Muscle of arm (tissue), 12 donors: ENCODE data around the gene PROZ. TPM values are rescaled to one million over a fixed set of nuclear protein-coding genes. Genes with fewer than 3 reads are reported as not detected.
"Not testable (repeated sequence)": the region's sequence is repeated elsewhere in the genome, so short reads cannot be mapped to it uniquely, and the experiment has no call there.

Source experiments
- DNase-seq: peaks from one replicate; pipeline ENCODE4 v3.0.0-alpha.2; 2013
- polyA plus RNA-seq, 12 donors: library from polyadenylated mRNA; unstranded; fragments of 120-200 nt; gene quantifications; one replicate each; pipeline ENCODE4 v1.2.1, GENCODE V29; 2013; ENCODE audit not compliant: insufficient read length in 12 of 12

Gene PROZ
- polyA plus RNA-seq, 12 donors, result 0.11 to 0.37 (median 0.12) TPM; not detected in 8

DNA sequence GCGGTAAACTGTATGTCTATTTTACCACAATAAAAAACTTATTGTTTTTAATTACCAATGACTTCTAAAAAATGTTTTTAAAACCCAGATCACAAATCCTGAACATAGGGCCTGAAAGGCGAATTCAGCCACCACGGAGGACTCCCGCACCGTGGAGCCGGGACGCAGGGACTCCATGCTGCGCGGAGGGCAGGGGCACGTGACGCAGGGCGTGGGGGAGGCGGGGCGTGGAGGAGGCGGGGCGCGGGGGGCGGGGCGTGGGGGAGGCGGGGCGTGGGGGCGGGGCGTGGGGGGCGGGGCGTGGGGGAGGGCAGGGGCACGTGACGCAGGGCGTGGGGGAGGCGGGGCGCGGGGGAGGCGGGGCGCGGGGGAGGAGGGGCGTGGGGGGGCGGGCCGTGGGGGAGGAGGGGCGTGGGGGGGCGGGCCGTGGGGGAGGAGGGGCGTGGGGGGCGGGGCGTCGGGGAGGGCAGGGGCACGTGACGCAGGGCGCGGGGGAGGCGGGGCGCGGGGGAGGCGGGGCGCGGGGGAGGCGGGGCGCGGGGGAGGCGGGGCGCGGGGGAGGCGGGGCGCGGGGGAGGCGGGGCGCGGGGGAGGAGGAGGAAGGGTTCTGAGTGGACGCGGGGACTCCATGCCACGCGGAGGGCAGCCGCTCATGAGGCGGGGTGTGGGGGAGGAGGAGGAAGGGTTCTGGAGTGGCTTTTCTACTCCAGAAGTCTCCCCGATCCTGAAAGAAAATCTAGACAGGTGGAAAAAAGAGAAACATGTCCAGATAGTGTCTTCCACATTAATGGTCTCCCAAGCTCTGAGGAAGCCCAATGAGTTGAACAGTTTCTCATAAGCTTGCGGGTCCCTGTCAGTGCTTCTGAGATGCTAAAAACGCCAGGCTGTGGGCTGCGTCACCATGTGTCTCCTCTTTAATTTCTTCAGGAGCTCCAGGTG is 4.4 kb upstream of the PROZ start:
- DNase-seq, result peak; percentile 71

DNA sequence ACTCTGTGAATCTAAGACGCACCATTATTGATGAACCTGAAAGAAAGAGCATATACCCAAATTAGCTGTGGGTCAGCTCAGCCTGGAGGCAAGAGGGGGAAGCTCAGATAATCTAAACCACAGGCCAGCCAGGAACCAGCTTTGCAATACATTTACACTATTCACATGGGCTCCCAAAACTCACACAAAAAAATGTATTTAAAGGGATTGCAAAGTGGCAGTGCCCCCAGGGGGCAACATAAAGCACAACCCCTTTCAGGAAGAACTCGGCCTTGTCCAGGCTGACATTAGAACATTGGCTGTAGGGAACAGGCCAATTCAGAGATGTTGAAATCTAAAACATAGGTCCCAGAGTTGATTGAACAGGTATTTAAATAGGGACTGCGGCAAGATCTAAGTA is 3.2 kb upstream of the PROZ start:
- no peak for DNase-seq

DNA sequence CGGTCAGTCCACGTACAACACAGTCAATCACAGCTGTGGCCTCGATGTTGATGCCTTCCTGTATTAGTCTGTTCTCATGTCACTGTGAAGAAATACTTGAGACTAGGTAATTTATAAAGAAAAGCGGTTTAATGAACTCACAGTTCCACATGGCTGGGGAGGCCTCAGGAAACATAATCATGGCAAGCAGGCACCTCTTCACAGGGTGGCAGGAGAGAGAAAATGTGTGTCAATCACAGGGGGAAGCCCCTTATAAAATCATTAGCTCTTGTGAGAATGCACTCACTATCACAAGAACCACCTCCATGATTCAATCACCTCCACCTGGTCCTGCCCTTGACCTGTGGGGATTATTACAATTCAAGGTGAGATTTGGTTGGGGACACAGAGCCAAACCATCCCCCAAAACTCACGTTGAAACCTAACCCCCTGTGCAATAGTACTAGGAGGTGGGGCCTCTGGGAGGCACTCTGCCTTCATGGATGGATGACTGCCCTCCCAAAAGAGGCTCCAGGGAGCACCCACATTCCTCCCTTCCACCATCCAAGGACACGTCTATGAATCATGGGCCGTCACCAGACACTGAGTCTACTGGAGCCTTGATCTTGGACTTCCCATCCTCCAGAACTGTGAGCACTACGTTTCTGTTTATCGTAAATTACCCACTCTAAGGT is 2.3 kb upstream of the PROZ start:
- DNase-seq, result no peak

DNA sequence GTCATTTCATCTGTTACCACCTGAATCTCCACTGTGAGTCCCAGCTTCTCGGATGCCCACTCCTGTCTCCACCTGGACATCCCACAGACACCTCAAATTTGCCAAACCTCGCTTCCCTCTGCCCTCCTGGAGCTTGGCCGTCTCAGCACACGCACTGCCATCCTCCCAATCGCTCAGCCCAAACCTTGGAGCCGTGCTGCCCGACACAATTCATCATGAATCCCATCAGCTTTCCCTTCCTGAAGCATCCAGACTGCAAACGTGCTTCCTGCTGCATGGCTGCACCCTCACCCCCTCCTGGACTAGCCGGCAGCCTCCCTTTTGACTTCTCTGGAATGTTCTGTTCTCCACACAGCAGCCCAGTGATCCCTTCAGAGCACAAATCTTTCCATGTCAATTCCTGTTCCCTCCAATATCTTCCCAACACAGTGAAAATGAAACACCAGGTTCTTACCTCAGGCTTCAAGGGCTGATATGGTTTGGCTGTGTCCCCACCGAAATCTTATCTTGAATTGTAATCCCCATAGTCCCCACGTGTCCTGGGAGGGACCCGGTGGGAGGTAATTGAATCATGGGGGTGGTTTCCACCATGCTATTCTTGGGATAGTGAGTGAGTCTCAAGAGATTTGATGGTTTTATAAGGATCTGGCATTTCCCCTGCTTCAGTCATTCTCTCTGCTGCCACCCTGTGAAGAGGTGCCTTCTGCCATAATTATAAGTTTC is 1.1 kb upstream of the PROZ start:
- no peak for DNase-seq

DNA sequence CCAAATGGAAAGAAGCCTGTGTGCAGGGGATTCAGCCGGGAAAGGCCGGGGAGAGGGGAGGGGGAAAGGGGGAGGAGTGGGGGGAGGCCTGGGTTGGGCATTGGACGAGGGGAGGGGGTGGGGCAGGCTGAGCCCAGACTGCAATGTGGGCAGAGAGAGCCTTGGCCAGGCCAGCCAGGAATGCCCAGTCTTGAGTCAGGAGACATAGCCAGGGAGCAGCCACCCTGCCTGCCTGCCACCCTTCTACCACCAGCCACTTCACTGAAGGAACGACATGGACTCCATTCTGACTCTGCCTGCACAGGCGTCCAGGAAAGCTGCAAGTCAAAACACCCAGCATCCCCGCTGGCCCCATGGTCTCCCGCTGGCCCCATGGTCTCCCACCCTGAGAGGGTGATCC is 498 bp downstream of the PROZ start:
- no peak for DNase-seq

DNA sequence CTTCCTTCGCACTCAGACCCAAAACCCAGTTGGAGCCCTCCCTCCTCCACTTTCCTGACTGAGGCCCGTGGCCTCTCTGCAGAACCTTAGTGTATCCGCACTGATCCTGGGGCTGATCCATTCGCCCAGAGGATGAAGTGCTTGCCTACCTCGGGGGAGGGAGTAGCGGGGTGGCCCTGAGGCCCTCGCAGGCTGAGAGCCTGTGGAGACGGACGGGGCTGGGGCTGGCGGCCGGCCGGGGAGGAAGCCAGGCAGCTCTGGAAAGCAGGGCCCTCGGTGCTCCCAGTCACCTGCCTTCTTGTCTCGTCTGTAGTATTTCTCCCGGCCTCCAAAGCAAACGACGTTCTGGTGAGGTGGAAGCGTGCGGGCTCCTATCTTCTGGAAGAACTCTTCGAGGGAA is 1.3 kb downstream of the PROZ start:
- DNase-seq, result no peak

DNA sequence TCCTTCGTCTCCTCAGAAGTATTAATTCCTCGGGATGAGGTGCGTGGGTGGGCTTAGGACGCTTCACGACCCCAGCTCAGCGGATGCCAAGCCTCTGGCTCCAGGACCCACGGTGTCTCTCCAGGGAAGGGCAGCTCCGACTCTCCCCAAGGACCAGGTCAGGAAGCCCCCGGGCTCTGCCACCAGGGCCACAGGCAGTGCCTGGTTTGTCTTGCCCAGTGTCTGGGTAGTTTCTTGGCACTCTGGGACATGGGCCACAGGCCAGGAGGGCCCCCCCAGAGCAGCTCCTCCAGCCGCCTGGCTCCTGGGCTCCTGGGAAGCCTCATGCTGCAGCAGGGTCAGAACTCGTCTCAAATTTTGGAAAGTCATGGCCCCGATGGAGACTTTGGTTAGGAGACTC is 2.5 kb downstream of the PROZ start:
- no peak for DNase-seq

DNA sequence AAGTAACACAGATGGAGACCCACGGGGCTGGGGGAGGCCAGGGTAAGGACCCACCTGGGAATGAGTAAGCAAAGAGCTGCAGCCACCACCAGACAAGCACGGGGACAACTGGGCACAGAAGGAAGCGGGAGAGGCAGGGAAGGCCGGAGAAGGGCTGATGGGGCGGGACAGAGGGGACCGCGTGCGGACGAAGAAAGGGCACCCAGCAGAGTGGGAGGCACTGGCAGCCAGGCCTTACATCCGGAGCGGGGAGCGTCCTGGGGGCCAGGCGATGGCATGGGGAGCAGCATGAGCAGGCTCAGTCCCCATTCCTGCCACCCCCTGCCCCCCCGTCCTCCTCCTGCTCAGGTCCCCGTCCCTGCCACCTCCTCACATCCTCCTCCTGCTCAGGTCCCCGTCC is 3.0 kb downstream of the PROZ start:
- DNase-seq, result no peak

DNA sequence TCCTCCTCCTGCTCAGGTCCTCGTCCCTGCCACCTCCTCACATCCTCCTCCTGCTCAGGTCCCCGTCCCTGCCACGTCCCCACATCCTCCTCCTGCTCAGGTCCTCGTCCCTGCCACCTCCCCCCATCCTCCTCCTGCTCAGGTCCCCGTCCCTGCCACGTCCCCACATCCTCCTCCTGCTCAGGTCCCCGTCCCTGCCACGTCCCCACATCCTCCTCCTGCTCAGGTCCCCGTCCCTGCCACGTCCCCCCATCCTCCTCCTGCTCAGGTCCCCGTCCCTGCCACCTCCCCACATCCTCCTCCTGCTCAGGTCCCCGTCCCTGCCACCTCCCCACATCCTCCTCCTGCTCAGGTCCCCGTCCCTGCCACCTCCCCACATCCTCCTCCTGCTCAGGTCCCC is 3.5 kb downstream of the PROZ start:
- not testable (repeated sequence) for DNase-seq

DNA sequence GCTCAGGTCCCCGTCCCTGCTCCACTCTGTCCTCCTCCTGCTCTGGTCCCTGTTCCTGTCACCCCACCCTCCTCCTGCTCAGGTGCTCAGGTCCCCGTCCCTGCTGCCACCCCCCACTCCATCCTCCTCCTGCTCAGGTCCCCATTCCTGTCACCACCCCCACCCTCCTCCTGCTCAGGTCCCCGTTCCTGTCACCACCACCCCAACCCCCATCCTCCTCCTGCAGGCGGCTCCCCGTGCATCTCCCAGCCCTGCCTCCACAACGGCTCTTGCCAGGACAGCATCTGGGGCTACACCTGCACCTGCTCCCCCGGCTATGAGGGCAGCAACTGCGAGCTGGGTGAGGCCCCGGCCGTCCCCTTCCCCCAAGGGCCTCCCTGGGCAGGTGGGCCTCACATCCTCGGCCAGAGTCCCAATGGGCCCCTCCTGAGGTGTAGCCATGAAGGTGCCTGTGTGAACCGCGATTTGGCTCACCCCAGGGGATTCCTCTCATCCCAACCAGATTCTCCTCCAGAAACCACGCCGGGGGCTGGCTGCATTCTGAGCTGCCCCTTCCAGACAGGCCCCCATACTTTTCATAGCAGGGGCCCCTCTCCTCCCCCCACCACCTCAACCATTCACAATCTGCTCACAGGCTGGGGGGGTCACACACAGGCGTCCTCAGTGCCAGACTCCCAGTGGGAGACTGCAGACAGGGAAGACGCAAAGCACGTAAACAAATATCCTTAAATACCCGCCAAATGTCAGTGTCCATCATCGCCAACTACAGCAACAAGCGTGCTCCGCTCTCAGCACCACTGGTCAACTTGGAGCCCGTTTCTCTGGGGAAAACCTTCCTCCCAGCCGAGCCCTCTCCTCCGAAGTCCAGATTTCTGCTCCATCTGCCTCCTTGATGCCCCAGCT is 4.6 kb downstream of the PROZ start:
- DNase-seq, result no peak

DNA sequence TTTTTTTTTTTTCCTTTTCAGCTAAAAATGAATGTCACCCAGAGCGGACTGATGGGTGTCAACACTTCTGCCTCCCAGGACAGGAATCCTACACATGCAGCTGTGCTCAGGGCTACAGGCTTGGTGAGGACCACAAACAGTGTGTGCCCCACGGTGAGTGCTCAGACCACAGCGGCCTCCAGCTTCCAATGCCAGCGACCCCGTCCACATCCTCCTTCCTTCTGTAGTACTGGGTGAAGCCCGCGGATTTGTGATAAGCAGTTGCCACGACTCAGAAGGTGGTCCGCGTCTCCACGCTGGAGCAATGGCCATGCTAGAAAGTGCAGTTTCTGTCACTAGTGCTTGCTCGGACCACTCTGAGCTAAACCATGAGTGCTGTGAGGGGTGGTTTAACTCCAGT is 6.0 kb downstream of the PROZ start:
- DNase-seq, result no peak

DNA sequence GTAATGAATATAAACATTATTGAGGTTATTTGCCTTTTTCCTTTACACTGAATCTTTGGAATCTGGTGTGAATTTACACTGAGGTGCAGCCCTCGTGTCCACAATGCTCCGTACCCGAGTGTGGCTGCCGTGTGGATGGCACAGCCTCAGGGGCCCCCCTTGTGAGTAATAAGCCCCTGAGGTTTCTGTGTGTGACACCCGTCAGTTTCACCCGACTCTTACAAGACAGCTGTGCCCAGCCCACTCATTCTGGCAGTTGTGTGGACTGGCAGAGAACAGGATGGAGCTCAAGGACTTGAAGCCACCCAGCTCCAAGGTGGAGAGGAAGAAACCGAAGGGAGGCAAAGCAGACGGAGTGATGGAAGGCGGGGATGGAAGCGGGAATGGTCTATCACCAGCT is 7.8 kb downstream of the PROZ start:
- no peak for DNase-seq

DNA sequence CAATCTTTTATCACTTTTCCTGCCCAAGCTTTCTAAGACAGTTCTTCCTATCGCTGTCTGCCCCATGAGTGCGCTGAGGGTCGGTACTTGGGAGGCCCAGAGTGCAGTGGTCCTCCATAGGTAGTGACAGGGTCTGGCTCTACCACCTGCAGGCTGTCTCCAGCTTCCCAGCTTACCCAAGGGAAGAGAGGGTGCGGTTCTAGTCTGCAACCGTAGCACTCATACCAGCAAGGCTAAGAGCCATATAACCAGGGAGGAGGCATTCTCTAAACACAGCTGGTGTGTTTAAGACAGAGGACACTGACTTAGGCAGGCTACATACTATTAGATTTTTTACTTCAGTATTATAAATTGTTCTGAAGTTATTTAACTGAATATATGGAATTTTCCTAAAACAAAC is 8.2 kb downstream of the PROZ start:
- DNase-seq, result no peak

DNA sequence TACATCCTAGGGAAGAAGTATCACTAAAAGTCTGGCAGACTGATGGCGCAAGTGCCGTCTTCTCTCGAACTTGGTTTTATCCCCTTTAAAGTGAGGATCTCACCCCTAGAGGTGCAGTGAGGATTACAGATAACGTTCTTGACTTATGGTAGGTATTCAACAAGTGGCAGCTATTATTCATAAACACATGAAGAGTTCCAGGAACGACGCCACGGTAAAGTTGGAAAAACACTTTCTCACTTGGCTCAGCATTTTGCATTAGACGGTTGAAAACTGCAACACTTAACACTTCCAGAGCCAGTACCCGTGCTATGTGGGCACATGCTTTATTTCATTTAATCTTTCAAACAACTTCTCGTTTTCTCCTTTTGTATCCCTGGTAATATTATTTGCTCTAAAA is 8.7 kb downstream of the PROZ start:
- no peak for DNase-seq

DNA sequence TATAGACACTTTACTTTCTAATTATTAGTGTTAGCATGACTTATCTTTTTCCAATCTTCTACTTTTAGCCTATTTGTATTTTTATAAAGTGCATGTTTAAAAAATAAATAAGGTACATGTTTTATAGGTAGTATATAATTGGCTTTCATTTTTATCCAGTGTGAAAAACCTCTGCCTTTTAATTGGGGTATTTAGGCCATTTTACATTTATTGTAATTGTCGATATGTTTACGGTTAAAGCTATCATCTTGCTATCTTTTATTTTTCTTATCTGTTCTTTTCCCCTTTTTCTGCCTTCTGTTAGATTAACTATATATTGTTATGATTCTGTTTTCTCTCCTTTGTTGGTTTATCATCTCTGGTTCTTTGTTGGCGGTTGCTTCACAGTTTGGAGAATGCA is 9.1 kb downstream of the PROZ start:
- DNase-seq, result no peak

DNA sequence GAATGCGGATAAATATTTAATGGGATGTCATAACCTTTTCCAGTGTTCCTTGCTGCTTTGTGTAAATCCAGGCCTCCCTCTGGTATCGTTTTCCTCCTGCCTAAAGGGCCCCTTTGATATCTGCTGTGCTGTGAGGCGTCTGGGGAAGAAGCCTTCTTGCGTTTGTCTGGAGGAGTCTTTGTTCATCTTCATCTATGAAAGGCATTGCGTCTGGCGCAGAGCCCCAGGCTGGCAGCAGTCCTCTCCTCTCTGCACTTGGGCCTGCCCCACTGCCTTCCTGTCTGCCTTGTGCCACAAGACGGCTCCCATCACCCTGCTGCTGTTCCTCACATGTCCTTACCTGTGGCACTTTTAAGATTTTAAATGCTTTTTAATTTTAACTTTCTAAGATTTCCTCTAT is 9.8 kb downstream of the PROZ start:
- no peak for DNase-seq

DNA sequence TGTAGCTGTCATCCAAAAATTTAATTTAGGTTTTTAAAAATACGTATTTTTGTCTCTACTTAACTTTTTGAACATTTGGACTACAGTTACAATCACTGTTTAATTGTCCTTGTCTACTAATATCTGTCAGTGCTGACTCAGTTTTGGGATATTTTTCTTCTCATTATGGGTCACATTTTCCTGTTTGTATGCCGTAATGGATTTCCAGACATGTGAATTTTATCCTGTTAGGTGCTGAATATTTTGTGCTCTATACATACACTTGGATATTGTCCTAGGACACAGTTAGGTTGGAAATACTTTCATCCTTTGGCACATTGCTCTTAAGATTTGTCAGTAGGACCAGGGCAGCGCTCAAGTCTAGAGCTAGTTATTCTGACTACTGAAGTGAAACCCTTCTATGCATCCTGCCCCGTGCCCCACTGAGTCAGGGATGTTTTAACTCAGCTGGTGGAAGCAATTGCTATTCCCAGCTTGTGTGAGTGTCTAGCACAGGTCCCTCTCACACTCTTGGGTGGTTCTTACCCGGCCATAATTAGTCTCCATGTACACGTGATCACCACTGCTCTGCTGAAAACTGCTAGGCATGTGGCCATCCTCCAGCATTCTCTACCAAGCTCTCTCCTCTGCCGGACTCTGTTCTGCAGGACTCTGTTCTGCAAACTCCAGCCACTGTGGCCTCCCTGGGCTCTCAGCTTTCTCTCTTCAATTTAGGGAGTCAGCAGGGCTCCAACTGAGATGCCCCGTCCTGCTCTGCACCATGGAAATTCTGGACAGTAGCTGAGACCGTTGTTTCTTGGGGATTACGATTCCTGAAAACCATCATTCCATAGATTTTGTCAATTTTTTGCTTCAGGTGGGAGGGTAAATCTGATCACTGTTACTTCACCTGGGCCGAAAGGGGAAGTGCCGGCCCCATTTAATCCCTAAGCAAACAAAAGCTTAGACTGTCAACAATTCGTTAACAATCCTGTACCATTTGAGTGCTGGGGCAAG is 11.1 kb downstream of the PROZ start:
- no peak for DNase-seq

DNA sequence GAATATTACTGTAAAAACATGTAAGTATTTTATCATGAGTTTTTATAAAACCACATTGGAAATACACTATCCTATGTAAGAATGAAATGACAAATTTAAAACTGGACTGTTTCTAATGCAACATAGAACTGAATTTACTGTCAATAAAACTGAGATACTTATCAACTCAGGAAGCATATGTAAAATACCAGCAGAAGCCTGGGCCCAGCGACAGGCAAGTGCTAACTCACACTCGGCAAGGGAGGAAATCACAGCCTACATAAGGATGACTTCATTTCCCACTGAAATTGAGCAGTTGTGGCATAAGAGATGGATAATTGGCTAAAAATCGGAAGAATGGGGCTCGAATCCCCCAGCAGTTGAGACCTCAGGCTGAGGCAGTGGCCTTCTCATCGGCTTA is 12.1 kb downstream of the PROZ start:
- DNase-seq, result no peak

DNA sequence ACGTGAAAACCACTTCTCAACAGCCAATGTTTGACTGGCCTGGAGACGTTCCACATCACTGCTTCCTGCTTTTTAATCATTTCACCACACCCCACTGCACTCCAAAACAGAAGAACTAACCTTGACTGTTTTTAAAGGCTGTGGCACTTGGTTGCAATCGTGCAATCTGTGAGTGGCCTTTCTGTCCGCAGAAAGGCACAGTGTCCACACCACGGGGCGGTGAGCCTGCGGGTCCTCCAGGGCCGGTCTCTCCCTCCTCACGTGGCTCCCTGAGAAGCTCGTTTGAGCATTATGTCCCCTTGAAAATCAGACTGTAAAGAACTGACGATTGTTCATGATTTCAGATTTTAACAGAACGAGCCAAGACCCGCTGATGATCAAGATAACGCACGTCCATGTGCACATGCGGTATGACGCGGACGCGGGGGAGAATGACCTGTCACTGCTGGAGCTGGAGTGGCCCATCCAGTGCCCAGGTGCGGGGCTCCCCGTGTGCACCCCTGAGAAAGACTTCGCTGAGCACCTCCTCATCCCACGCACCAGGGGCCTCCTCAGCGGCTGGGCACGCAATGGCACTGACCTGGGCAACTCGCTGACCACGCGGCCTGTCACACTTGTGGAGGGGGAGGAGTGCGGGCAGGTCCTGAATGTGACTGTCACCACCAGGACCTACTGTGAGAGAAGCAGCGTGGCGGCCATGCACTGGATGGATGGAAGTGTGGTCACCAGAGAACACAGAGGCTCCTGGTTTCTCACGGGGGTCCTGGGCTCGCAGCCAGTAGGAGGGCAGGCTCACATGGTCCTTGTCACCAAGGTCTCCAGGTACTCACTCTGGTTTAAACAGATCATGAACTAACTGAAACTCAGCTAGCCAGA is 13.0 kb downstream of the PROZ start:
- no peak for DNase-seq
